ENCODE results near the gene MPRIP.

MPRIP gene

GRCh38 chr17:17066021-17066420, 23.8 kb downstream of the MPRIP start:
- no peak for DNase-seq (ENCODE audit: low read depth in 2 of 2)

GRCh38 chr17:17067257-17067656, 25.0 kb downstream of the MPRIP start:
- no peak for DNase-seq (ENCODE audit: low read depth in 2 of 2)

- no peak for DNase-seq (ENCODE audit: low read depth in 2 of 2)
Measured at GRCh38 chr17:17069849-17070248, 27.6 kb downstream of the MPRIP start.

- no peak for DNase-seq (ENCODE audit: low read depth in 2 of 2)
Measured at GRCh38 chr17:17070931-17071330, 28.7 kb downstream of the MPRIP start.

- DNase-seq (ENCODE audit: low read depth in 2 of 2): no peak
Measured at GRCh38 chr17:17071531-17072360, 29.5 kb downstream of the MPRIP start.

GRCh38 chr17:17072546-17072945, 30.3 kb downstream of the MPRIP start:
- no peak for DNase-seq (ENCODE audit: low read depth in 2 of 2)

GRCh38 chr17:17073030-17073564, 30.8 kb downstream of the MPRIP start:
- DNase-seq (ENCODE audit: low read depth in 2 of 2): no peak

GRCh38 chr17:17073581-17074403, 31.5 kb downstream of the MPRIP start:
- DNase-seq (ENCODE audit: low read depth in 2 of 2): no peak

GRCh38 chr17:17075125-17075781, 33.0 kb downstream of the MPRIP start:
- no peak for DNase-seq (ENCODE audit: low read depth in 2 of 2)

- no peak for DNase-seq (ENCODE audit: low read depth in 2 of 2)
Measured at GRCh38 chr17:17076066-17076465, 33.8 kb downstream of the MPRIP start.

GRCh38 chr17:17077101-17077500, 34.8 kb downstream of the MPRIP start:
- DNase-seq (ENCODE audit: low read depth in 2 of 2): no peak

GRCh38 chr17:17077861-17078732, 35.8 kb downstream of the MPRIP start:
- no peak for DNase-seq (ENCODE audit: low read depth in 2 of 2)

GRCh38 chr17:17078832-17079231, 36.6 kb downstream of the MPRIP start:
- no peak for DNase-seq (ENCODE audit: low read depth in 2 of 2)

- DNase-seq (ENCODE audit: low read depth in 2 of 2): no peak
Measured at GRCh38 chr17:17079336-17079735, 37.1 kb downstream of the MPRIP start.

- DNase-seq (ENCODE audit: low read depth in 2 of 2): no peak
Measured at GRCh38 chr17:17079761-17080160, 37.5 kb downstream of the MPRIP start.

- no peak for DNase-seq (ENCODE audit: low read depth in 2 of 2)
Measured at GRCh38 chr17:17080181-17080631, 37.9 kb downstream of the MPRIP start.

GRCh38 chr17:17080781-17081180, 38.5 kb downstream of the MPRIP start:
- no peak for DNase-seq (ENCODE audit: low read depth in 2 of 2)

- DNase-seq (ENCODE audit: low read depth in 2 of 2): no peak
Measured at GRCh38 chr17:17081304-17081940, 39.2 kb downstream of the MPRIP start.

GRCh38 chr17:17082878-17083277, 40.6 kb downstream of the MPRIP start:
- no peak for DNase-seq (ENCODE audit: low read depth in 2 of 2)

GRCh38 chr17:17084317-17084835, 42.1 kb downstream of the MPRIP start:
- DNase-seq (ENCODE audit: low read depth in 2 of 2): no peak

All from stimulated activated CD4-positive, alpha-beta T cell treated with anti-CD3 and anti-CD28 coated beads, Interleukin-1b, Interleukin-23, amount 100 ng/mL, for 1 hour (primary cell).